Neural cell (in vitro differentiated cells): Measurements from ENCODE around the gene USP28. TPM values are rescaled to one million over a fixed set of nuclear protein-coding genes. Genes with fewer than 3 reads are reported as not detected.

ENCODE experiments used
- H2AFZ ChIP-seq: fragments of 200-600, 300-800 bp; sonication (generic), shearing (Covaris generic); 2 replicates; pipeline ENCODE4 v1.6.0; 2014; ENCODE audit warnings: low read depth, mild to moderate bottlenecking, antibody characterized with exemption, low read length, moderate library complexity
- H3F3A ChIP-seq: fragments of 200-600 bp; shearing (Covaris generic); 2 replicates; pipeline ENCODE4 v1.6.1; 2016; ENCODE audit warnings: mild to moderate bottlenecking, moderate library complexity, mixed read lengths, antibody characterized with exemption, low read length; ENCODE audit not compliant: insufficient read depth, poor library complexity, severe bottlenecking
- H3K27ac ChIP-seq: fragments of 200-600, 300-800 bp; sonication (generic), shearing (Covaris generic); 2 replicates; pipeline ENCODE4 v1.5.1; 2014; ENCODE audit warnings: mild to moderate bottlenecking, low read length, moderate library complexity
- H3K27me3 ChIP-seq: fragments of 300-800, 200-600 bp; sonication (generic), shearing (Covaris generic); 2 replicates; pipeline ENCODE4 v1.6.0; 2014; ENCODE audit warnings: mild to moderate bottlenecking, low read depth, low read length, moderate library complexity; ENCODE audit not compliant: insufficient read depth
- H3K36me3 ChIP-seq: fragments of 300-800, 200-600 bp; sonication (generic), shearing (Covaris generic); 2 replicates; pipeline ENCODE4 v1.5.1; 2014; ENCODE audit warnings: mild to moderate bottlenecking, antibody characterized with exemption, low read length, moderate library complexity; ENCODE audit not compliant: insufficient read depth
- H3K4me2 ChIP-seq: fragments of 300-800, 200-600 bp; sonication (generic), shearing (Covaris generic); 2 replicates; pipeline ENCODE4 v1.6.0; 2014; ENCODE audit warnings: mild to moderate bottlenecking, low read length
- H3K4me3 ChIP-seq: fragments of 300-800, 200-600 bp; sonication (generic), shearing (Covaris generic); 2 replicates; pipeline ENCODE4 v1.5.1; 2014; ENCODE audit warnings: mild to moderate bottlenecking, low read length, moderate library complexity
- H3K79me2 ChIP-seq: fragments of 200-600 bp; shearing (Covaris generic); replicated peaks from 2 replicates; pipeline ENCODE4 v1.6.0; 2014; ENCODE audit warnings: mild to moderate bottlenecking, low read length, moderate library complexity; ENCODE audit not compliant: insufficient read depth
- H3K9ac ChIP-seq: fragments of 300-800, 200-600 bp; sonication (generic), shearing (Covaris generic); 2 replicates; pipeline ENCODE4 v1.6.1; 2016; ENCODE audit warnings: mild to moderate bottlenecking, low read length, mixed read lengths
- H3K9me2 ChIP-seq: fragments of 200-600 bp; shearing (Covaris generic); 2 replicates; pipeline ENCODE4 v1.6.1; 2016; ENCODE audit warnings: mild to moderate bottlenecking, low read length, mixed read lengths; ENCODE audit not compliant: insufficient read depth
- H3K9me3 ChIP-seq: fragments of 200-600, 300-800 bp; sonication (generic), shearing (Covaris generic); 2 replicates; pipeline ENCODE4 v1.6.1; 2016; ENCODE audit warnings: mild to moderate bottlenecking, mixed run types, low read length, moderate library complexity, mixed read lengths
- H4K20me1 ChIP-seq: fragments of 200-600 bp; shearing (Covaris generic); 2 replicates; pipeline ENCODE4 v1.6.1; 2016; ENCODE audit warnings: mild to moderate bottlenecking, mixed run types; ENCODE audit not compliant: insufficient read depth
- CTCF ChIP-seq: fragments of 450-650 bp; IDR thresholded peaks from 2 replicates; pipeline ENCODE4 v1.5.1; 2014; ENCODE audit warnings: antibody characterized with exemption, mild to moderate bottlenecking, moderate library complexity; ENCODE audit not compliant: poor library complexity, severe bottlenecking
- EP300 ChIP-seq: fragments of 450-650 bp; conservative IDR thresholded peaks from 2 replicates; pipeline ENCODE4 v1.6.1; 2014; ENCODE audit warnings: antibody characterized with exemption, mild to moderate bottlenecking, moderate library complexity; ENCODE audit not compliant: poor library complexity, severe bottlenecking
- EZH2 ChIP-seq: fragments of 200-600, 300-800 bp; shearing (Covaris generic), sonication (generic); IDR thresholded peaks from 2 replicates; pipeline ENCODE4 v1.6.1; 2014; ENCODE audit warnings: antibody characterized with exemption, low read length, borderline replicate concordance, mild to moderate bottlenecking; ENCODE audit not compliant: insufficient read depth, poor library complexity, severe bottlenecking
- MXI1 ChIP-seq: fragments of 450-650 bp; conservative IDR thresholded peaks from 2 replicates; pipeline ENCODE4 v1.6.1; 2014; ENCODE audit warnings: antibody characterized with exemption, mild to moderate bottlenecking; ENCODE audit not compliant: poor library complexity, severe bottlenecking
- POLR2AphosphoS5 ChIP-seq: IDR thresholded peaks from 2 replicates; pipeline ENCODE4 v1.6.1; 2012
- RAD21 ChIP-seq: fragments of 450-650 bp; conservative IDR thresholded peaks from 2 replicates; pipeline ENCODE4 v1.6.1; 2014; ENCODE audit warnings: antibody characterized with exemption, mild to moderate bottlenecking, moderate library complexity
- SMC3 ChIP-seq: fragments of 450-650 bp; conservative IDR thresholded peaks from 2 replicates; pipeline ENCODE4 v1.6.1; 2014; ENCODE audit warnings: antibody characterized with exemption, mild to moderate bottlenecking, moderate library complexity; ENCODE audit not compliant: poor library complexity
- TAF1 ChIP-seq: IDR thresholded peaks from 2 replicates; pipeline ENCODE4 v1.6.1; 2012; ENCODE audit warnings: low read depth
- polyA plus RNA-seq: library from polyadenylated mRNA; depleted of rRNA; stranded (reverse); fragments of >200 nt; gene quantifications from 2 replicates; pipeline ENCODE4 v1.2.3, GENCODE V29; 2014
- TF ChIP-seq, protein P1 (sequence below): IDR thresholded peaks from 2 replicates; pipeline ENCODE4 v1.6.1; 2012; ENCODE audit warnings: borderline replicate concordance

USP28 gene
- polyA plus RNA-seq, 1 donor from 2014 or later: 16.0 TPM

DNA sequence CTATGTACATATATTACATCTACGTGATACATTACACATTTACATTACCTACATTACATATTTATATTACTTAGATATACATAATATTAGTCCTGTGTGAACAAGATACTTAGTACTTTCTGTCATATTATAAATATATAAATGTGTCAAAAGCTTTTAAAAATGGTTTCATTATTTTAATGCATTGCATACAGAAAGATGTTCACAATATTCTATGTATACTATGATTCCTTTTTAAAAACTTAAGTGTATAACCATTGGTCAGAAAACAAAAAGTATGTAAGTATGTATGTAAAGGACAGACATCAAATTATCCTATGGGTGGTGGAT lies 101.2 kb downstream of the USP28 start:
- Histone ChIP-seq H3K4me2 (peak overlapping the region; percentile 66), H3K9ac (no peak overlapping the region), H3K79me2 (peaks cover 17% of the 10 kb centered on the region), H3K9me3 (no peaks in the 10 kb centered on the region), H2AFZ (peak overlapping the region; percentile 31), H3K9me2 (no peaks in the 10 kb centered on the region), H3K27ac (no peak overlapping the region), H3K4me3 (peak overlapping the region; percentile 69), H3F3A (no peaks in the 10 kb centered on the region), H4K20me1 (no peaks in the 10 kb centered on the region), H3K36me3 (no peaks in the 10 kb centered on the region), H3K27me3 (no peaks in the 10 kb centered on the region)
- TF ChIP-seq, protein P1, sequence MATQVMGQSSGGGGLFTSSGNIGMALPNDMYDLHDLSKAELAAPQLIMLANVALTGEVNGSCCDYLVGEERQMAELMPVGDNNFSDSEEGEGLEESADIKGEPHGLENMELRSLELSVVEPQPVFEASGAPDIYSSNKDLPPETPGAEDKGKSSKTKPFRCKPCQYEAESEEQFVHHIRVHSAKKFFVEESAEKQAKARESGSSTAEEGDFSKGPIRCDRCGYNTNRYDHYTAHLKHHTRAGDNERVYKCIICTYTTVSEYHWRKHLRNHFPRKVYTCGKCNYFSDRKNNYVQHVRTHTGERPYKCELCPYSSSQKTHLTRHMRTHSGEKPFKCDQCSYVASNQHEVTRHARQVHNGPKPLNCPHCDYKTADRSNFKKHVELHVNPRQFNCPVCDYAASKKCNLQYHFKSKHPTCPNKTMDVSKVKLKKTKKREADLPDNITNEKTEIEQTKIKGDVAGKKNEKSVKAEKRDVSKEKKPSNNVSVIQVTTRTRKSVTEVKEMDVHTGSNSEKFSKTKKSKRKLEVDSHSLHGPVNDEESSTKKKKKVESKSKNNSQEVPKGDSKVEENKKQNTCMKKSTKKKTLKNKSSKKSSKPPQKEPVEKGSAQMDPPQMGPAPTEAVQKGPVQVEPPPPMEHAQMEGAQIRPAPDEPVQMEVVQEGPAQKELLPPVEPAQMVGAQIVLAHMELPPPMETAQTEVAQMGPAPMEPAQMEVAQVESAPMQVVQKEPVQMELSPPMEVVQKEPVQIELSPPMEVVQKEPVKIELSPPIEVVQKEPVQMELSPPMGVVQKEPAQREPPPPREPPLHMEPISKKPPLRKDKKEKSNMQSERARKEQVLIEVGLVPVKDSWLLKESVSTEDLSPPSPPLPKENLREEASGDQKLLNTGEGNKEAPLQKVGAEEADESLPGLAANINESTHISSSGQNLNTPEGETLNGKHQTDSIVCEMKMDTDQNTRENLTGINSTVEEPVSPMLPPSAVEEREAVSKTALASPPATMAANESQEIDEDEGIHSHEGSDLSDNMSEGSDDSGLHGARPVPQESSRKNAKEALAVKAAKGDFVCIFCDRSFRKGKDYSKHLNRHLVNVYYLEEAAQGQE: no peak
- TF ChIP-seq POLR2AphosphoS5 (no peak), CTCF (no peak), RAD21 (no peak), EP300 (no peak), TAF1 (no peak), SMC3 (no peak), EZH2 (no peak), MXI1 (no peak)

DNA sequence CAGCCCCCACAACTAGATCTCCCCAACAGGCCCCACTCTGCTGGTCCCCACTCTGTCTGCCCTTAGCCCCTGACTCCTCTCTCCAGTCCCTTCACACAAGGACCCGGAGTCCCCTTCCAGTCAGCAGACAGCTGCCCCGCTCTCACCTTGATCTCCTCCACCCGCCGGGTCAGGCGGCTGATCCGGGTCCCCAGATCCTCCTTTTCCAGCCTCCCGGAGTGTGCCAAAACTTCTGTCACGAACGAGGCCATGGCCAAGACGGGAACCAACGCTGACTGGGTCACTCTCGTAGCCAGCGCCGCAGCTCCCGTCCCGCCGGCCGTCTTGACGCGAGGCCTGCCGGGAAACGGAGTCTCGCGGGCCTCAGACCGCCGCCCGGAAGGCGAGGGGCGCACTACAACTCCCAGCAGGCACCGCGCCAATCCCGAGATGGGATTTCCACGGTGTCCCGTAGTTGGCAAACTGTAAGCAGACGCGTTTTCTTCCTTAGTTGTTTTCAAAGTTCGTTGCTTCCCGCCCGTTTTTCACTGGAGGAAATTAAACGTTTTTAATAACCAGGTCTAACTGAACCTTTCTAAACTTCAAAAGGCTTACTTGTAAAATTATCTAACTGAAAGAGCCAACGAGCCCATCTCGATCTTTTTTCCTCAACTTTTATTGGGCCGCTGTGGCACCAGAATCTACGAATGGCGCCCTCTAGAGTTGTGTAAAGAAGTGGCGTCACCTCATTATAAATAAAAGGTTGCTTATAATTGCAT lies 101.8 kb downstream of the USP28 start, which contains the start of gene ZW10:
ZW10 (minus strand) TSS at position 277 of the 758 bp plus-strand sequence; CDS start at position 251, 26 bp downstream.
- peak within 1 kb of the TSS; percentile 6 for H3K27ac ChIP-seq
- H3K4me3 ChIP-seq: peak within 1 kb of the TSS; percentile 69
- H3K9me3 ChIP-seq: no peaks in the 10 kb centered on the region
- H3K9me2 ChIP-seq: no peaks in the 10 kb centered on the region
- peak within 1 kb of the TSS; percentile 73 for H2AFZ ChIP-seq
- H3K79me2 ChIP-seq: peaks cover 17% of the 10 kb centered on the region
- H3K36me3 ChIP-seq: no peaks in the 10 kb centered on the region
- TF ChIP-seq TAF1: no peak
- peak; percentile 61 for TF ChIP-seq RAD21
- TF ChIP-seq, protein P1: no peak
- TF ChIP-seq CTCF: peak; percentile 98
- peak; percentile 76 for TF ChIP-seq SMC3
- no peak for TF ChIP-seq EZH2
- TF ChIP-seq MXI1: peak; percentile 93
- TF ChIP-seq EP300: peak; percentile 43
- peak; percentile 28 for TF ChIP-seq POLR2AphosphoS5
- H3F3A ChIP-seq: no peaks in the 10 kb centered on the region
- peak within 1 kb of the TSS; percentile 71 for H3K9ac ChIP-seq
- H4K20me1 ChIP-seq: no peaks in the 10 kb centered on the region
- H3K4me2 ChIP-seq: peak within 1 kb of the TSS; percentile 66
- no peaks in the 10 kb centered on the region for H3K27me3 ChIP-seq
